Measurements from ENCODE around the gene SPRY2.

The SPRY2 gene

GRCh38 chr13:80312012-80312704 is 28.8 kb downstream of the SPRY2 start:
- H3K27me3 Mint-ChIP-seq = no peaks in the 10 kb centered on the region
- no peaks in the 10 kb centered on the region for H3K9me3 Mint-ChIP-seq
- DNase-seq = no peak
- H3K36me3 Mint-ChIP-seq (ENCODE audit: low read depth) = no peaks in the 10 kb centered on the region
- no peaks in the 10 kb centered on the region for H3K4me1 Mint-ChIP-seq (ENCODE audit: low read depth)
- H3K27ac Mint-ChIP-seq = no peak overlapping the region
- no peak overlapping the region for H3K4me3 Mint-ChIP-seq

DNA sequence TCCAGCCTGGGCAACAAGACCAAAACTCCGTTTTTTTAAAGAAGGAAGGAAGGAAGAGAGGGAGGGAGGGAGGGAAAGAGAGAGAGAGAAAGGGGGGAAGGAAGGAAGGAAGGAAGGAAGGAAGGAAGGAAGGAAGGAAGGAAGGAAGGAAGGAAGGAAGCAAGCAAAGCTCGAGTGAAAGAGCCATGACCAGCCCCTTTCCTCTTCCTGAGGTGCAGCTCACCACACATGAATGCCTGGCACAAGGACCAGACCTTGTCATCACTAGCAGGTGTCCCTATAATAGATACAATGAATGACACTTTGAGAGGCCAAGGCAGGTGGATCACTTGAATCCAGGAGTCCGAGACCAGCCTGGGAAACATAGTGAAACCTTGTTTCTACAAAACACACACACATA is 31.0 kb downstream of the SPRY2 start:
- Mint-ChIP-seq H3K4me1 (ENCODE audit: low read depth) (no peaks in the 10 kb centered on the region), H3K9me3 (no peaks in the 10 kb centered on the region), H3K27me3 (no peaks in the 10 kb centered on the region), H3K27ac (no peak overlapping the region), H3K4me3 (no peak overlapping the region), H3K36me3 (ENCODE audit: low read depth) (no peaks in the 10 kb centered on the region)
- no peak for DNase-seq

DNA sequence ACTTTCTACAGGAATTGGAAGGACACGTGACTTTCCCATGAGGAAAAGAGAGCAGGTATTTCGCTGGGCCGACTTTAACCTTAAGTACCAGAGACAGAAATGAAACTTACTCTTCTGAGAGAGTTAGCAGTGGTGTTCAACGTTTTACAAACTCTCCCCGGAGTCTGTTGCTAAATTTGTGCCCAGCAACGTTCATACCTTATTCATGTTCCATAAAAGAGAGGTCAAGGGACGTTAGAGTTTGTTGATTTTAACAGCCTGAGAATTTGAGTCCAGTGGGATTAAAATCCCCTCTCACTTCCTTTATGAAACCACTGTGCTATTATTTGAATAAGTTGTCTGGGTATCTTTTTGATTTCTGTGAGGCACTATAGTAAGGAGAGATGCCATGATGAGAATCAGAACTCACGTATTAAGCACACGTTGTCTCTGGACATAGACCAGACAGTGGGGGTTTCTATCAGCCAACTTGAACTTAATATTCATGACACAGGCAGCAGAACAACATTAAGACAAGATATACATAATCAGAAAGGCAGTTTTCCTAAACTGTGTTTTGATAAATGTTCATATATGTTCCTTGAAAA is 33.4 kb downstream of the SPRY2 start:
- Mint-ChIP-seq H3K27ac (no peak overlapping the region), H3K27me3 (no peaks in the 10 kb centered on the region), H3K4me1 (ENCODE audit: low read depth) (no peaks in the 10 kb centered on the region), H3K9me3 (no peaks in the 10 kb centered on the region), H3K36me3 (ENCODE audit: low read depth) (no peaks in the 10 kb centered on the region), H3K4me3 (no peak overlapping the region)
- DNase-seq = no peak

- no peak for DNase-seq
- no peak overlapping the region for H3K27ac Mint-ChIP-seq
- H3K27me3 Mint-ChIP-seq = no peaks in the 10 kb centered on the region
- H3K4me3 Mint-ChIP-seq = no peak overlapping the region
- no peaks in the 10 kb centered on the region for H3K4me1 Mint-ChIP-seq (ENCODE audit: low read depth)
- H3K9me3 Mint-ChIP-seq = no peaks in the 10 kb centered on the region
- no peaks in the 10 kb centered on the region for H3K36me3 Mint-ChIP-seq (ENCODE audit: low read depth)
These were observed 34.5 kb downstream of the SPRY2 start for GRCh38 chr13:80306337-80306972.

DNA sequence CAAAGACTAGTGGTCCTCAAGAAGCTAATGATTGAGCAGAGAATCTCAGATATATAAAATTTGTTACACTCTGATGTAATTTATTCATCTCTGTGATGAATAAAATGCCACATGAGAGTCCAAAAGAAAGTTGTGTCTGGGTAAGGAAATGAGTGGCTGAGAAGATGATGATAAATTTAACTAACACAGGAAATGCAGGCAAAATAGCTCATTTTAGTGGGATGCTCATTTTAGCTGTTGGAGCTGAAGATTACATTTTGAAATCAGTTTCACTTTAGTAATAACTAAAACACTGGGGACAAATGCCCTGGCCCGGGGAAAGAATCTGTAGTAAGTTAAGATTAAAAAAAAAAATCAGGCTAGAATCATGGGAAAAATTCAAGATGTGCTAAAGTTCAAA is 35.2 kb downstream of the SPRY2 start:
- no peaks in the 10 kb centered on the region for H3K36me3 Mint-ChIP-seq (ENCODE audit: low read depth)
- H3K27me3 Mint-ChIP-seq = no peaks in the 10 kb centered on the region
- no peaks in the 10 kb centered on the region for H3K9me3 Mint-ChIP-seq
- no peak overlapping the region for H3K4me3 Mint-ChIP-seq
- no peak overlapping the region for H3K27ac Mint-ChIP-seq
- DNase-seq = no peak
- H3K4me1 Mint-ChIP-seq (ENCODE audit: low read depth) = no peaks in the 10 kb centered on the region

DNA sequence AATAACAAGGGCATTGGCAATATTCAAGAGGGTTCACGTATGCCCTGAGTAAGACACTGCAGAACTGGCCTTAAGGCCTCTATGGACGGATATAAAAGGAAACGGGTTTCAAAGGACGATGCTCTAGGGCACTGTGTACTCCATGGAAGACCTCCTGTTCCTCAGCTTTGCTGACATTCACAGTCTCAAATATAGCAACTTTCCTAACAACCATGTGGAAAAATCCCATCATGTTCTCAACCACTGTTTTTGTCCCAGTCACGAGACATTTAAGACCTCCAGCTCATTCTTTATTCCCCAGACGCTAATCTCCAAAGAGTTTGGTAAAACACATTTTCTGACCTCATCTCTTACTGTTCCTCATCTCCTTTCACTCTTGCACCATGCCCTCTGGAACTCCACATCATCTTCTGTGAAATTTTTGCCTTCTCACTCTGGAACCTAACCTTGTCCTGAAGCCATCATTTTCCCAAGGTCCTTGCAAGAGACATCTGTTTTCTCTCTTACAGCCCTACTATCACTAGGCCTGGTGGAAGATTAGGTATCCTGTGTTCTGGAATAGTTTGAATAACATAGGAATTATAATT is 37.6 kb downstream of the SPRY2 start:
- no peak overlapping the region for H3K27ac Mint-ChIP-seq
- no peaks in the 10 kb centered on the region for H3K27me3 Mint-ChIP-seq
- no peak for DNase-seq
- H3K4me1 Mint-ChIP-seq (ENCODE audit: low read depth) = no peaks in the 10 kb centered on the region
- no peak overlapping the region for H3K4me3 Mint-ChIP-seq
- no peaks in the 10 kb centered on the region for H3K36me3 Mint-ChIP-seq (ENCODE audit: low read depth)
- no peaks in the 10 kb centered on the region for H3K9me3 Mint-ChIP-seq

GRCh38 chr13:80299046-80299445 is 41.9 kb downstream of the SPRY2 start:
- no peak overlapping the region for H3K4me3 Mint-ChIP-seq
- no peaks in the 10 kb centered on the region for H3K4me1 Mint-ChIP-seq (ENCODE audit: low read depth)
- no peak overlapping the region for H3K27ac Mint-ChIP-seq
- no peak for DNase-seq
- no peaks in the 10 kb centered on the region for H3K27me3 Mint-ChIP-seq
- H3K9me3 Mint-ChIP-seq = no peaks in the 10 kb centered on the region
- no peaks in the 10 kb centered on the region for H3K36me3 Mint-ChIP-seq (ENCODE audit: low read depth)

GRCh38 chr13:80297503-80297902 is 43.4 kb downstream of the SPRY2 start:
- Mint-ChIP-seq H3K27ac (no peak overlapping the region), H3K9me3 (no peaks in the 10 kb centered on the region), H3K27me3 (no peaks in the 10 kb centered on the region), H3K4me3 (no peak overlapping the region), H3K36me3 (ENCODE audit: low read depth) (no peaks in the 10 kb centered on the region), H3K4me1 (ENCODE audit: low read depth) (no peaks in the 10 kb centered on the region)
- DNase-seq = no peak

DNA sequence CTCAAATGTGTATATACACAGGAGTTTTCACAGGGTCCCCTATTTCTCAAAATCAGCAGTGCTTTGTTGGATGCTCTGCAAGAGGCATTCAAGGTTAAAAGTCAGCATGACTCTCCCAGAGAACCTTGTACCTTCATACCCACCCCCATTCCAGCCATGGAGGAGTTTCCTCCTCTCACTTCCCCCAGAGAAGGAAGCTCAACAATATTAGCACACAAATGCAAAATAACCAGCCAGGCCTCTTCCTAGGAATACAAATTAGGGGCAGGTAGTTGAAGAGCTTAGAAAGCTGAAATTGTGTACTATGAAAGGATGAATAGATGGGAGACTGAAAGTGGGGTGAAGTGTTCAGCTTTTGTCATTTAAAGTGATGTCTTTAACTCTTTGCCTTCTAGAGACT is 43.8 kb downstream of the SPRY2 start:
- no peaks in the 10 kb centered on the region for H3K9me3 Mint-ChIP-seq
- no peak for DNase-seq
- H3K27ac Mint-ChIP-seq = no peak overlapping the region
- no peak overlapping the region for H3K4me3 Mint-ChIP-seq
- H3K4me1 Mint-ChIP-seq (ENCODE audit: low read depth) = no peaks in the 10 kb centered on the region
- no peaks in the 10 kb centered on the region for H3K27me3 Mint-ChIP-seq
- H3K36me3 Mint-ChIP-seq (ENCODE audit: low read depth) = no peaks in the 10 kb centered on the region

- DNase-seq = no peak
- Mint-ChIP-seq H3K36me3 (ENCODE audit: low read depth) (no peaks in the 10 kb centered on the region), H3K4me1 (ENCODE audit: low read depth) (no peaks in the 10 kb centered on the region), H3K27me3 (no peaks in the 10 kb centered on the region), H3K27ac (no peak overlapping the region), H3K9me3 (no peaks in the 10 kb centered on the region), H3K4me3 (no peak overlapping the region)
These were observed 44.3 kb downstream of the SPRY2 start for GRCh38 chr13:80296638-80297037.

DNA sequence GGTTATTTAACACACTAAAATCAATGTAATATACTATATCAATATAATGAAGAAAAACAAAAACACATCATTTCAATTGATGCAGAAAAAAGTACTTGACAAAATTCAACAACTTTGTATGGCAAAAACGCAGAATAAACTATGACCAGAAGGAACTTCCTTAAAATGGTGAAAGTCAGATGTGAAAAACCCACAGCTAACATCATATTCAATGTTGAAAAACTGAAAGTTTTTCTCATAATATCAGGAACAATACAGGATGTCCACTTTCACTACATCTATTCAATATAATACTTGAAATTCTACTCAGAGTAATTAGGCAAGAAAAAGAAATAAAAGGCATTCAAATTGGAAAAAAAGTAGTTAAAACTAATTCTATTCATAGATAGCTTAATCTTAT is 50.3 kb downstream of the SPRY2 start:
- H3K27me3 Mint-ChIP-seq = no peaks in the 10 kb centered on the region
- H3K36me3 Mint-ChIP-seq (ENCODE audit: low read depth) = no peaks in the 10 kb centered on the region
- H3K4me3 Mint-ChIP-seq = no peak overlapping the region
- H3K9me3 Mint-ChIP-seq = peaks cover 2% of the 10 kb centered on the region
- no peak for DNase-seq
- no peaks in the 10 kb centered on the region for H3K4me1 Mint-ChIP-seq (ENCODE audit: low read depth)
- H3K27ac Mint-ChIP-seq = no peak overlapping the region

All from activated T-cell treated with anti-CD3 and anti-CD28 coated beads, Interleukin-2, amount 50 U/mL, for 24 hours (primary cell).